Measurements from ENCODE around the gene RALGPS1. TPM values are rescaled to one million over a fixed set of nuclear protein-coding genes. Genes with fewer than 3 reads are reported as not detected.

RALGPS1 gene
- total RNA-seq, 1 donor from 2014 or later, result 15.2 TPM

DNA sequence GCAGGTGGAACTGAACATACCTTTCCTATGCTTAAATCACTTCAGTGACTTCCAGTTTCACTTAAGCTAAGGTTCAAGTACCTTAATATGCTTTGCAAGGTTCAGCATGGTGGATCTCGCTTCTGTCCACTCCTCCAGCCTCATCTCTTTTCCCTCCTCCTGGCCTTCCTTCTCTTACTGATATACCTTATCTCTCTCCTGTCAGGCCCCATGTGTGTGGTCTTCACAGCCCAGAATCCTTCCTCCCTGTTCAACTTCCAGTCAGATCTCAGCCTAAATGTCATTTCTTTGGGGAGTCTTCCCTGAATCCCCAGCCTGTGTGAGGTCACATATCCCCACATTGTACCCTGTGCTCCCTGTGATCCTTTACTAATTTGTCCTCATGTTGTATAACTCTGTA lies 120.1 kb downstream of the RALGPS1 start:
- no peak for DNase-seq (ENCODE audit: extremely low spot score in 2 of 2)
- H3K4me3 ChIP-seq, result no peak overlapping the region
- peak overlapping the region; percentile 77 for H3K27ac ChIP-seq
- peaks cover 25% of the 10 kb centered on the region for H3K4me1 ChIP-seq
- intact Hi-C loops (cut with DNase I), result loop anchor here (5.0 to 10.0 kb wide), 2 partner anchors 90 to 153 kb away; partner anchors contain the start of gene ANGPTL2
- no peaks in the 10 kb centered on the region for H3K9me3 ChIP-seq
- no peaks in the 10 kb centered on the region for H3K27me3 ChIP-seq
- TF ChIP-seq POLR2AphosphoS5 (IDR thresholded peaks at IDR 0.05; ENCODE audit: insufficient read depth in 1 of 2, low read depth in 1 of 2) (no peak), POLR2A (IDR thresholded peaks at IDR 0.05) (no peak)
- TF ChIP-seq, protein P1, sequence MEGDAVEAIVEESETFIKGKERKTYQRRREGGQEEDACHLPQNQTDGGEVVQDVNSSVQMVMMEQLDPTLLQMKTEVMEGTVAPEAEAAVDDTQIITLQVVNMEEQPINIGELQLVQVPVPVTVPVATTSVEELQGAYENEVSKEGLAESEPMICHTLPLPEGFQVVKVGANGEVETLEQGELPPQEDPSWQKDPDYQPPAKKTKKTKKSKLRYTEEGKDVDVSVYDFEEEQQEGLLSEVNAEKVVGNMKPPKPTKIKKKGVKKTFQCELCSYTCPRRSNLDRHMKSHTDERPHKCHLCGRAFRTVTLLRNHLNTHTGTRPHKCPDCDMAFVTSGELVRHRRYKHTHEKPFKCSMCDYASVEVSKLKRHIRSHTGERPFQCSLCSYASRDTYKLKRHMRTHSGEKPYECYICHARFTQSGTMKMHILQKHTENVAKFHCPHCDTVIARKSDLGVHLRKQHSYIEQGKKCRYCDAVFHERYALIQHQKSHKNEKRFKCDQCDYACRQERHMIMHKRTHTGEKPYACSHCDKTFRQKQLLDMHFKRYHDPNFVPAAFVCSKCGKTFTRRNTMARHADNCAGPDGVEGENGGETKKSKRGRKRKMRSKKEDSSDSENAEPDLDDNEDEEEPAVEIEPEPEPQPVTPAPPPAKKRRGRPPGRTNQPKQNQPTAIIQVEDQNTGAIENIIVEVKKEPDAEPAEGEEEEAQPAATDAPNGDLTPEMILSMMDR (IDR thresholded peaks at IDR 0.05), result no peak
- no peaks in the 10 kb centered on the region for H3K36me3 ChIP-seq

DNA sequence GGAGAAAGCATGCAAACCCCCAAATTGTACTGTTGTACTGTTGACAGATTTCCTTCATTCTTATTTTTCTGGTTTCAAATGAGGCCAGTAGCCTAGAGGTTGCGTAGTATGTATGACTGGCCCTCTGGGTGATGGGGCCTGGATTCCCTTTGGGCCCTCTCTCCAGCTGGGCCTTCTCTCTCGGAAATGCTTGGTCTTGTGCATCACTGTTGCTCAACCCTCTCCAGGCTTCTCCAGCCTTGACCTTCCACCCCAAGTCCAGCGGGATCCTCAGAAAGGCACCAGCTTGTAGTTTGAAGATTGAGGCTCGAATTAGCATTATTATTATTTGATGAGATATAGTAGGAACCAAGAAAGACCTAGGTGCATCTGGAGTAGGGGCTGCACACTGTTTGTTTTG lies 120.8 kb downstream of the RALGPS1 start:
- Histone ChIP-seq H3K4me3 (no peak overlapping the region), H3K36me3 (no peaks in the 10 kb centered on the region), H3K4me1 (peaks cover 25% of the 10 kb centered on the region), H3K27ac (peak overlapping the region; percentile 77), H3K27me3 (no peaks in the 10 kb centered on the region), H3K9me3 (no peaks in the 10 kb centered on the region)
- no peak for DNase-seq (ENCODE audit: extremely low spot score in 2 of 2)
- TF ChIP-seq, protein P1 (IDR thresholded peaks at IDR 0.05), result no peak
- TF ChIP-seq POLR2AphosphoS5 (IDR thresholded peaks at IDR 0.05; ENCODE audit: insufficient read depth in 1 of 2, low read depth in 1 of 2), result no peak
- TF ChIP-seq POLR2A (IDR thresholded peaks at IDR 0.05), result no peak
- intact Hi-C loops (cut with DNase I), result loop anchor here (5.0 to 10.0 kb wide), 2 partner anchors 89 to 152 kb away; partner anchors contain the start of gene ANGPTL2

DNA sequence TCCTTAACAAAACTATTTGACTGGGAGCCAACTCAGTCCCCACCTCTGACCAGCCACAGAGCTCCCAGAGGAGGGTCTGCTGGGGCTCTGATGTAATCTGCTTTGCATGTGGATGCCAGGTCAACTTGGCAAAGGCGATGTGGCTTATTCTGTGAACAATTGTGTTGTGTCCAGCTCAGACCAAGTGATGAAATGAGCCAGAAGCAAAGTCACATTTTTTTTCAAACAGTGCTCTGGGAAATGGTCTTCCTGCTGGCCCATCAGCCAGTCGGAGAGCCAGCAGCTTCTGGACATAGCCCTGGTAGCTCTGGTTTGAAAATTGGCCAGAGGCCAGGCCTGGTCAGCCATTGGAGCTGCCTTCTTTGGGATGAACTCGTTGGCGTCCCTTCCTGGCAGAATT lies 121.4 kb downstream of the RALGPS1 start:
- H3K27ac ChIP-seq, result peak overlapping the region; percentile 77
- H3K9me3 ChIP-seq, result no peaks in the 10 kb centered on the region
- intact Hi-C loops (cut with DNase I), result loop anchor here (5.0 to 10.0 kb wide), 2 partner anchors 89 to 151 kb away; partner anchors contain the start of gene ANGPTL2
- DNase-seq (ENCODE audit: extremely low spot score in 2 of 2), result no peak
- H3K4me3 ChIP-seq, result no peak overlapping the region
- TF ChIP-seq POLR2A (IDR thresholded peaks at IDR 0.05) (no peak), POLR2AphosphoS5 (IDR thresholded peaks at IDR 0.05; ENCODE audit: insufficient read depth in 1 of 2, low read depth in 1 of 2) (no peak)
- TF ChIP-seq, protein P1 (IDR thresholded peaks at IDR 0.05), result no peak
- H3K36me3 ChIP-seq, result no peaks in the 10 kb centered on the region
- H3K27me3 ChIP-seq, result no peaks in the 10 kb centered on the region
- peaks cover 25% of the 10 kb centered on the region for H3K4me1 ChIP-seq

DNA sequence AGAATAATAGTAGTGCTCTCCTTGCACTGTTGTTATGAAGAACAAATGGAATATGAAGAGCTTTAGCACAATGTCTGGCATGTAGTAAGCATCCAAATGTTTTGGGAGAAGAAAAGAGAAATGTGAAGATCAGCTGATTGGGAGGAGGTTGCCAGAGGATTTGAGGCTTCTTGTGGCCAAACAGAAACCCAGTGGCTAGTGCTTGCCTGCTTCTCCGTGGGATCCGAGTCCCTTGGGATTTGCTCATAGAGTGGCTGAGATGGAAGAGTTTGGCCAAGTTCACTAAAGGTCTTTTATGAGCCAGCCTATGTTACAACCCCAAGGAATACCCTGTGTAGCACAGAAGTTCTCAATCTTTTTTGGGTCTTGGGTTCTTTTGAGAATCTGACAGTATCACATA lies 121.9 kb downstream of the RALGPS1 start:
- TF ChIP-seq POLR2AphosphoS5 (IDR thresholded peaks at IDR 0.05; ENCODE audit: insufficient read depth in 1 of 2, low read depth in 1 of 2) (no peak), POLR2A (IDR thresholded peaks at IDR 0.05) (no peak)
- TF ChIP-seq, protein P1 (IDR thresholded peaks at IDR 0.05), result no peak
- H3K4me1 ChIP-seq, result peaks cover 25% of the 10 kb centered on the region
- no peaks in the 10 kb centered on the region for H3K9me3 ChIP-seq
- H3K27me3 ChIP-seq, result no peaks in the 10 kb centered on the region
- H3K27ac ChIP-seq, result peak overlapping the region; percentile 77
- no peaks in the 10 kb centered on the region for H3K36me3 ChIP-seq
- intact Hi-C loops (cut with DNase I), result loop anchor here (5.0 to 10.0 kb wide), 2 partner anchors 88 to 151 kb away; partner anchors contain the start of gene ANGPTL2
- no peak overlapping the region for H3K4me3 ChIP-seq
- no peak for DNase-seq (ENCODE audit: extremely low spot score in 2 of 2)

DNA sequence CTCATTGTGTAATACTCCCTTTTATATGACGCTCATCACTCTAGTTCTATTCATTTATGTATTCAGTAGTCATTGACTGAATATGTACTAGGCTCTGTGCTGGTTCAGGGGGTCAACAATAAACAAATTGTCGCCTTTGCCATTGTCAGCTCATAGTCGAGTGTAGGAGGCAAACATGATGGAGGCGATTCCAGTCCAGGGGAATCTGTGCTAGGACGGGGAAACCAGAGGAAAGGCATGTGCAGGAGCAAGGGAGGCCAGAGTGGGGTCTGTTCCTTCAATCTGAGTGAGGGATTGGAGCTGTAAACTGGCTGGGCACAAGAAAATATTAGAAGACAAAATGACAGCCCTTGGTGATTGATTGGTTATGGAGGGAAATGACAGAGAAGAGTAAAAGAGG lies 123.9 kb downstream of the RALGPS1 start:
- intact Hi-C loops (cut with DNase I), result loop anchor here (5.0 to 10.0 kb wide), 2 partner anchors 86 to 149 kb away; partner anchors contain the start of gene ANGPTL2
- TF ChIP-seq, protein P1 (IDR thresholded peaks at IDR 0.05), result no peak
- no peak for TF ChIP-seq POLR2AphosphoS5 (IDR thresholded peaks at IDR 0.05; ENCODE audit: insufficient read depth in 1 of 2, low read depth in 1 of 2)
- TF ChIP-seq POLR2A (IDR thresholded peaks at IDR 0.05), result no peak
- peaks cover 17% of the 10 kb centered on the region for H3K4me1 ChIP-seq
- no peaks in the 10 kb centered on the region for H3K27me3 ChIP-seq
- H3K27ac ChIP-seq, result no peak overlapping the region
- no peaks in the 10 kb centered on the region for H3K36me3 ChIP-seq
- H3K4me3 ChIP-seq, result no peak overlapping the region
- DNase-seq (ENCODE audit: extremely low spot score in 2 of 2), result peak; percentile 22 to 71
- no peaks in the 10 kb centered on the region for H3K9me3 ChIP-seq

Measured in vagina (tissue), 2 donors.